Hepatocyte (in vitro differentiated cells): ENCODE results near the gene PROM2. TPM values are rescaled to one million over a fixed set of nuclear protein-coding genes. Genes with fewer than 3 reads are reported as not detected.

ENCODE experiments used
- DNase-seq: peaks from one replicate; pipeline ENCODE4 v3.0.0-alpha.2; 2016; ENCODE audit warnings: low spot score
- H2AFZ ChIP-seq: fragments of 200-600 bp; sonication (generic); 2 replicates; pipeline ENCODE4 v1.6.0; 2016; ENCODE audit warnings: antibody characterized with exemption, mild to moderate bottlenecking
- H3K27ac ChIP-seq: fragments of 200-600 bp; sonication (generic); 2 replicates; pipeline ENCODE4 v1.5.1; 2016; ENCODE audit warnings: mild to moderate bottlenecking
- H3K27me3 ChIP-seq: fragments of 200-600 bp; sonication (generic); 2 replicates; pipeline ENCODE4 v1.6.1; 2016
- H3K36me3 ChIP-seq: fragments of 200-600 bp; sonication (generic); replicated peaks from 2 replicates; pipeline ENCODE4 v1.5.1; 2016; ENCODE audit warnings: low read depth; ENCODE audit not compliant: insufficient read depth
- H3K4me1 ChIP-seq: fragments of 200-600 bp; sonication (generic); 2 replicates; pipeline ENCODE4 v1.5.1; 2016; ENCODE audit warnings: mild to moderate bottlenecking, moderate library complexity; ENCODE audit not compliant: insufficient read depth
- H3K4me2 ChIP-seq: fragments of 200-600 bp; sonication (generic); 2 replicates; pipeline ENCODE4 v1.6.0; 2016
- H3K4me3 ChIP-seq: fragments of 200-600 bp; sonication (generic); 2 replicates; pipeline ENCODE4 v1.5.1; 2016; ENCODE audit warnings: mild to moderate bottlenecking
- H3K79me2 ChIP-seq: fragments of 200-600 bp; sonication (generic); 2 replicates; pipeline ENCODE4 v1.6.0; 2017; ENCODE audit warnings: mild to moderate bottlenecking
- H3K9me2 ChIP-seq: fragments of 200-600 bp; sonication (generic); replicated peaks from 2 replicates; pipeline ENCODE4 v1.6.0; 2017; ENCODE audit warnings: mild to moderate bottlenecking; ENCODE audit not compliant: insufficient read depth
- H3K9me3 ChIP-seq: fragments of 200-600 bp; sonication (generic); 2 replicates; pipeline ENCODE4 v1.5.1; 2016; ENCODE audit warnings: low read depth, mild to moderate bottlenecking
- H4K20me1 ChIP-seq: fragments of 200-600 bp; sonication (generic); 2 replicates; pipeline ENCODE4 v1.6.0; 2016; ENCODE audit warnings: mild to moderate bottlenecking; ENCODE audit not compliant: insufficient read depth, poor library complexity, severe bottlenecking
- EZH2 ChIP-seq: fragments of 200-600 bp; sonication (generic); IDR thresholded peaks from 2 replicates; pipeline ENCODE4 v1.6.1; 2016; ENCODE audit warnings: antibody characterized with exemption, mild to moderate bottlenecking, borderline replicate concordance
- EZH2phosphoT487 ChIP-seq: fragments of 200-600 bp; sonication (generic); IDR thresholded peaks from one replicate; pipeline ENCODE4 v1.6.1; 2018; ENCODE audit warnings: antibody characterized with exemption, mild to moderate bottlenecking, low read depth, moderate library complexity; ENCODE audit not compliant: unreplicated experiment, severe bottlenecking
- WGBS: methylation state at CpG from one replicate; pipeline ENCODE4 v1.1.6; 2016; ENCODE audit warnings: low lambda C conversion rate; ENCODE audit errors: missing lambda C conversion rate; 5-methylcytosine and 5-hydroxymethylcytosine counted together
- polyA plus RNA-seq: library from polyadenylated mRNA; unstranded; fragments of >200 nt; fragmentation: Nextera tagmentation; extraction: Ambion mirVana; gene quantifications from 2 replicates; pipeline ENCODE4 v1.2.1, GENCODE V29; 2016
- total RNA-seq: library from RNA; depleted of rRNA; stranded (reverse); fragments of >200 nt; gene quantifications from 2 replicates; pipeline ENCODE4 v1.2.3, GENCODE V29; 2014
- TF ChIP-seq, protein P1 (sequence below): fragments of 200-600 bp; sonication (generic); IDR thresholded peaks from 2 replicates; pipeline ENCODE4 v1.5.1; 2016; ENCODE audit warnings: antibody characterized with exemption, mild to moderate bottlenecking; ENCODE audit not compliant: poor library complexity

The PROM2 gene
- total and polyA plus RNA-seq, 2 experiments from 2014 or later, result 2.6 to 2.8 TPM

DNA sequence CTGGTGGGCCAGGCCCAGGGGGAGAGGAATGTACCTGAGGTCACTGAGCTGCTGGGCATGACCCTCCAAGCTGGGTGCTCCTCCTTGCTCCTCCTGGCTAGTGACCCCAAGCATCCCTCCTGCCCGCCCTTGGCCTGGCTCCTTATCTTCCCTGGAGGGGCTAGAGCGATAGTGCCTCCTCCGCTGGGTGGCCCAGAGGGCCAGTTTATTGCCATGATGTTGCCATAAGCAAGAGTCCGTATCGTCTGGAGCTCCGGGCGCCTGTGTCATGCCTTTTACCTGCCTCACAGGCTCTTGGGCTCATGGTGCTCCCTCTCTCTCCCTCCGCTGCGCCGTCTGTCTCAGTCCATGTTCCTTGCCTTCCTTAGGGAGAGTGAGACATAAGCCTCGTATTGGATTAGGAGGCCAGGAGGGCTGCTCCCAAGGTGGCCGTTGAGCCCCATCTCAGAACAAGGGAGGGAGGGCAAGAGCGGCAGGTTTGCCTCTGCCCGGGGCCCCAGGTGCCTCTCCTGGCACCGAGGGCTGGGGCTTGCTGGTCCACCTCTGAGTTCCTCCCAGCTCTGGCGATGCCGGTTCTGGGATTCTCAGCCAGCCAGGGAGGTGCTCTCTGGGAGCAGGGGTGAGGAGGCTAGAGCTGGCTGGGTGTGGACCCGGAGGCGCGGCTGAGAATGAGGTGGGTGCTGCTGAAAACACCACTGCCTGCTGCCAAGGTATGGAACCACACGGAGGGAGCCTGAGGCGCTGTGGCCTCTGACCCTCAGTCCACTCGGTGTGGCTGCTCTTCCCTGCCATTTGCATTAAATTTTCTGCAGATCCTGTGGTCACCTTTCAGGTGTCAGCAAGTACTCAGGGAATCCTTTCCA lies 45.5 kb downstream of the PROM2 start:
- H3K4me1 ChIP-seq, result no peaks in the 10 kb centered on the region
- no peak for DNase-seq
- no peaks in the 10 kb centered on the region for H3K36me3 ChIP-seq
- no peak for TF ChIP-seq EZH2
- TF ChIP-seq, protein P1, sequence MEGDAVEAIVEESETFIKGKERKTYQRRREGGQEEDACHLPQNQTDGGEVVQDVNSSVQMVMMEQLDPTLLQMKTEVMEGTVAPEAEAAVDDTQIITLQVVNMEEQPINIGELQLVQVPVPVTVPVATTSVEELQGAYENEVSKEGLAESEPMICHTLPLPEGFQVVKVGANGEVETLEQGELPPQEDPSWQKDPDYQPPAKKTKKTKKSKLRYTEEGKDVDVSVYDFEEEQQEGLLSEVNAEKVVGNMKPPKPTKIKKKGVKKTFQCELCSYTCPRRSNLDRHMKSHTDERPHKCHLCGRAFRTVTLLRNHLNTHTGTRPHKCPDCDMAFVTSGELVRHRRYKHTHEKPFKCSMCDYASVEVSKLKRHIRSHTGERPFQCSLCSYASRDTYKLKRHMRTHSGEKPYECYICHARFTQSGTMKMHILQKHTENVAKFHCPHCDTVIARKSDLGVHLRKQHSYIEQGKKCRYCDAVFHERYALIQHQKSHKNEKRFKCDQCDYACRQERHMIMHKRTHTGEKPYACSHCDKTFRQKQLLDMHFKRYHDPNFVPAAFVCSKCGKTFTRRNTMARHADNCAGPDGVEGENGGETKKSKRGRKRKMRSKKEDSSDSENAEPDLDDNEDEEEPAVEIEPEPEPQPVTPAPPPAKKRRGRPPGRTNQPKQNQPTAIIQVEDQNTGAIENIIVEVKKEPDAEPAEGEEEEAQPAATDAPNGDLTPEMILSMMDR, result no peak
- TF ChIP-seq EZH2phosphoT487, result no peak
- H3K27ac ChIP-seq, result no peak overlapping the region
- H3K4me2 ChIP-seq, result no peak overlapping the region
- no peaks in the 10 kb centered on the region for H3K27me3 ChIP-seq
- H3K79me2 ChIP-seq, result no peaks in the 10 kb centered on the region
- 88% methylated on average over 23 of the region's 23 CpGs for WGBS
- no peaks in the 10 kb centered on the region for H4K20me1 ChIP-seq
- H3K9me3 ChIP-seq, result no peaks in the 10 kb centered on the region
- H3K9me2 ChIP-seq, result no peaks in the 10 kb centered on the region
- no peak overlapping the region for H2AFZ ChIP-seq
- H3K4me3 ChIP-seq, result no peak overlapping the region

DNA sequence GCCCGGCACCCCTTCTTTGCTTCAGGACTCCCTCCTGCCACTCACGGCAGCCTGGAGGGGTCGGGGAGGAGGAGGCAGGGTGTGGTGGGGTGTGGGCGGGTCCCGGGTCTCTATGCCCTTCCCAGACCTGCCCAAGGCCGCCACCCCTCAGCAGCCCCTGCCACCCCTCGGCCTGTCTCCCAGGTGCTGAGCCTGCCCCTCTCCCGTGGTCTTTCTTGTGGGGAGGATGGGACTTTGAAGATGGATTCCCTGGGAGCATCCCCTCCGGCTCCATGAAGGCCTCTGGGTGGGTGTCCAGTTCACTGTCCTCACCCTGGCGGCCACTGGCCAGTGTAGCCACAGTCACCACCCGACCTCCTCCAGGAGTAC lies 46.1 kb downstream of the PROM2 start:
- H4K20me1 ChIP-seq, result no peaks in the 10 kb centered on the region
- 90% methylated on average over 5 of the region's 11 CpGs for WGBS
- no peaks in the 10 kb centered on the region for H3K9me2 ChIP-seq
- H3K4me1 ChIP-seq, result no peaks in the 10 kb centered on the region
- no peak for TF ChIP-seq EZH2
- TF ChIP-seq, protein P1, result no peak
- TF ChIP-seq EZH2phosphoT487, result no peak
- H3K9me3 ChIP-seq, result no peaks in the 10 kb centered on the region
- no peak for DNase-seq
- H3K27me3 ChIP-seq, result no peaks in the 10 kb centered on the region
- no peak overlapping the region for H3K4me2 ChIP-seq
- no peaks in the 10 kb centered on the region for H3K79me2 ChIP-seq
- no peak overlapping the region for H3K4me3 ChIP-seq
- no peaks in the 10 kb centered on the region for H3K36me3 ChIP-seq
- H2AFZ ChIP-seq, result no peak overlapping the region
- H3K27ac ChIP-seq, result no peak overlapping the region

DNA sequence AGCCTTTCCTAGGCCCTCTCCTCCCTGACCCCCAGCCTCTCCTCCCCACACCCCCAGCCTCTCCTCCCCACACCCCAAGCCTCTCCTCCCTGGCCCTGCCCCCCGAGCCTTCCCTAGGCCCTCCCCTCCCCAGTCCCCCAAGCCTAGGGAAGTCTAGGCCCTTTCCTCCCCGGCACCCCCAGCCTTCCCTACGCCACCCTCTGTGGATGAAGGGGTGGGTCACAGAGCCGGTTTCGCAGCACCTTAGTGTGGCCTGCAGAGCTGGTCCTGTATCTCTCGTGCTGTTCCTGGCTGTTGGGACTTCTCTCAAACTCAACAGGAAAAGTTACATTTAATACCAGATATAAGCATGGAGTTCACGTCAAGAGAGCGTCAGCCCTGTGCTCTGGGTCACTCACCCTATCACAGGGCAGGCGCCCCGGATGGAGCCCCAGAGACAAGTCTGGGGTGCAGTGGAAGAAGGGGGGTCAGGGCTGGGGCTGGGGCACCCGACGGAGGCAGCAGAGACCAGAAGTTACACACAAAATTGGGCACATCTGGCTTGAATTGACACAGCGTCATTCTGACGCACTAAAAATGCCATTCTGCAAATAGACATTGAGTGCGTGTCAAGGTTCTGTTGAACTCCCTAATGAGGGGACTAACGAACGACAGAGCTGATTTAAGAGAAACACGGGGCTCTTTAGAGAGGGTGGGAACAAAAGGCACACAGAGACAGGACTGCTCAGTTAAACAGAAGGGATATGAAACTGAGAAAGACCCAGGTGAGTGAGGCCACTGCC lies 46.9 kb downstream of the PROM2 start:
- no peaks in the 10 kb centered on the region for H3K9me2 ChIP-seq
- no peak for TF ChIP-seq EZH2phosphoT487
- TF ChIP-seq, protein P1, result no peak
- no peak for TF ChIP-seq EZH2
- no peak overlapping the region for H3K4me3 ChIP-seq
- H3K4me1 ChIP-seq, result no peaks in the 10 kb centered on the region
- H3K79me2 ChIP-seq, result no peaks in the 10 kb centered on the region
- H3K27me3 ChIP-seq, result no peaks in the 10 kb centered on the region
- H3K4me2 ChIP-seq, result no peak overlapping the region
- no peaks in the 10 kb centered on the region for H4K20me1 ChIP-seq
- WGBS, result 72% methylated on average over 18 of the region's 18 CpGs
- H3K36me3 ChIP-seq, result no peaks in the 10 kb centered on the region
- H2AFZ ChIP-seq, result no peak overlapping the region
- no peak for DNase-seq
- H3K9me3 ChIP-seq, result no peaks in the 10 kb centered on the region
- no peak overlapping the region for H3K27ac ChIP-seq
